ENCODE measurements around the gene NES. TPM values are rescaled to one million over a fixed set of nuclear protein-coding genes. Genes with fewer than 3 reads are reported as not detected.

NES gene
- total RNA-seq, 4 donors from 2014 or later: 4.3 to 10.4 (median 9.0) TPM

DNA sequence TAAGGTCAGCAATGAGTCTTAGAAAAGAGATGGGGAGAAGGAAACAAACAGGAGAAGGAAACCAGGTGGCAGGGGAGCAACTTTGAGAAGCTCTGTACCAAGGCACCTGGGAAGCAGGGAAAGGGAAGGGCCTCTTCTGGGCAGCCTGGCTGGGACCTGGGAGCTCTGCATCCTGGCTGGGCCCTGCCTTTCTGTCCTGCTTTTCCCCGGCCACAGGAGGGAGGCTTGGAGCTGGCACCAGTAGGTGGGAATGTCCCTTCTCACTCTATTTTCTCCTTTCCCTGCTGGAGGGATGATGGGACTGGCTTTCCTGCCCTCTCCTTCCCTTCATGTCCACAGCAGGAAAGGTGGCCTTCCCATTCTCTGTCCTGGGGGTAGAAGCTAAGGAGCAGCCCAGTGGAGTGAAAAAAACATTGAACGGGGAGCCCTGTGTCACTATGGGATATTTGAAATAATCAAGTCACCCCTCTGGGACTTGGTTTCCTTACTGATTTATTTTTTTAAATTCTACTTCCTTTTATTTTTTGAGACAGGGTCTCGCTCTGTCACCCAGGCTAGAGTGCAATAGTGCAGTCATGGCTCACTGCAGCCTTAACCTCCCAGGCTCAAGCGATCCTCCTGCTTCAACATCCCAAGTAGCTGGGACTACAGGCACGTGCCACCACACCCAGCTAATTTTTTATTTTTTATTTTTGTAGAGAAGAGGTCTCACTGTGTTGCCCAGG is 5.1 kb upstream of the NES start:
- 55 to 60% methylated on average over 5 of the region's 5 CpGs for WGBS, 2 donors
- DNase-seq: no peak
- Histone ChIP-seq H3K4me3 (replicated peaks in 1 of 3) (no peak overlapping the region), H3K36me3 (no peaks in the 10 kb centered on the region), H3K27me3 (peaks cover 1% of the 10 kb centered on the region), H3K4me1 (peaks cover 2 to 3% of the 10 kb centered on the region in 2 donors), H3K9me3 (no peaks in the 10 kb centered on the region), H3K27ac (no peak overlapping the region)
- no peak for TF ChIP-seq POLR2A (IDR thresholded peaks at IDR 0.05)
- TF ChIP-seq, protein P1, sequence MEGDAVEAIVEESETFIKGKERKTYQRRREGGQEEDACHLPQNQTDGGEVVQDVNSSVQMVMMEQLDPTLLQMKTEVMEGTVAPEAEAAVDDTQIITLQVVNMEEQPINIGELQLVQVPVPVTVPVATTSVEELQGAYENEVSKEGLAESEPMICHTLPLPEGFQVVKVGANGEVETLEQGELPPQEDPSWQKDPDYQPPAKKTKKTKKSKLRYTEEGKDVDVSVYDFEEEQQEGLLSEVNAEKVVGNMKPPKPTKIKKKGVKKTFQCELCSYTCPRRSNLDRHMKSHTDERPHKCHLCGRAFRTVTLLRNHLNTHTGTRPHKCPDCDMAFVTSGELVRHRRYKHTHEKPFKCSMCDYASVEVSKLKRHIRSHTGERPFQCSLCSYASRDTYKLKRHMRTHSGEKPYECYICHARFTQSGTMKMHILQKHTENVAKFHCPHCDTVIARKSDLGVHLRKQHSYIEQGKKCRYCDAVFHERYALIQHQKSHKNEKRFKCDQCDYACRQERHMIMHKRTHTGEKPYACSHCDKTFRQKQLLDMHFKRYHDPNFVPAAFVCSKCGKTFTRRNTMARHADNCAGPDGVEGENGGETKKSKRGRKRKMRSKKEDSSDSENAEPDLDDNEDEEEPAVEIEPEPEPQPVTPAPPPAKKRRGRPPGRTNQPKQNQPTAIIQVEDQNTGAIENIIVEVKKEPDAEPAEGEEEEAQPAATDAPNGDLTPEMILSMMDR (IDR thresholded peaks at IDR 0.05): no peak
- intact Hi-C loops (cut with DNase I): loop anchor here (10.0 kb wide), 1 partner anchor 202 kb away; no protein-coding TSS in a partner anchor

GRCh38 chr1:156681196-156681960 is 4.2 kb upstream of the NES start:
- H3K4me1 ChIP-seq: peaks cover 8 to 12% of the 10 kb centered on the region in 2 donors
- no peaks in the 10 kb centered on the region for H3K9me3 ChIP-seq
- H3K27ac ChIP-seq: no peak overlapping the region
- H3K36me3 ChIP-seq: no peaks in the 10 kb centered on the region
- peaks cover 8% of the 10 kb centered on the region for H3K27me3 ChIP-seq
- no peak for TF ChIP-seq POLR2A (IDR thresholded peaks at IDR 0.05)
- TF ChIP-seq, protein P1 (IDR thresholded peaks at IDR 0.05): no peak
- no peak for DNase-seq
- WGBS, 2 donors: 73 to 76% methylated on average over 8 of the region's 8 CpGs
- H3K4me3 ChIP-seq (replicated peaks in 1 of 3): no peak overlapping the region
- intact Hi-C loops (cut with DNase I): loop anchor here (10.0 kb wide), 1 partner anchor 203 kb away; no protein-coding TSS in a partner anchor

DNA sequence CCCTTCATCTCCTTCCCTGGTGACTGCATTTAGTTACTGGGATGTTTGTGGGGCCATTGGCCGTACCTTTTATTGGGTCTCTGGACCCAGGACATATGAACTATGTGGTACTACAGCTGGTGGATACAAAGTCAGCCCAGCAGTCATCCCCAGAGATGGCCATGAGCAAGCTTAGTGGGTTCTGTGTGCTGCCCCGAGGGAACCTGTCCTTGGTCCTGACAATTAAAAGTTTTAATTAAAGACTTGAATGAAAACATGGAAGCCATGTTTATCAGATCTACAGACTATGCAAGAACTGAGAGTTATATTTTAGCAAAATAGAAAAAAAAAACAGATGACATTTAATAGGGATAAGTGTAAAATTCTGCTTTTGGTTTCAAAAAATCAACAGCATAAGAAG is 2.8 kb upstream of the NES start:
- H3K27me3 ChIP-seq: peaks cover 8% of the 10 kb centered on the region
- WGBS, 2 donors: 68% methylated on average over 2 of the region's 2 CpGs
- no peaks in the 10 kb centered on the region for H3K36me3 ChIP-seq
- H3K4me3 ChIP-seq (replicated peaks in 1 of 3): no peak overlapping the region
- TF ChIP-seq, protein P1 (IDR thresholded peaks at IDR 0.05): no peak
- TF ChIP-seq POLR2A (IDR thresholded peaks at IDR 0.05): no peak
- no peak for DNase-seq
- no peaks in the 10 kb centered on the region for H3K9me3 ChIP-seq
- intact Hi-C loops (cut with DNase I): loop anchor here (10.0 kb wide), 1 partner anchor 205 kb away; no protein-coding TSS in a partner anchor
- H3K27ac ChIP-seq: no peak overlapping the region
- H3K4me1 ChIP-seq: peaks cover 8 to 12% of the 10 kb centered on the region in 2 donors

DNA sequence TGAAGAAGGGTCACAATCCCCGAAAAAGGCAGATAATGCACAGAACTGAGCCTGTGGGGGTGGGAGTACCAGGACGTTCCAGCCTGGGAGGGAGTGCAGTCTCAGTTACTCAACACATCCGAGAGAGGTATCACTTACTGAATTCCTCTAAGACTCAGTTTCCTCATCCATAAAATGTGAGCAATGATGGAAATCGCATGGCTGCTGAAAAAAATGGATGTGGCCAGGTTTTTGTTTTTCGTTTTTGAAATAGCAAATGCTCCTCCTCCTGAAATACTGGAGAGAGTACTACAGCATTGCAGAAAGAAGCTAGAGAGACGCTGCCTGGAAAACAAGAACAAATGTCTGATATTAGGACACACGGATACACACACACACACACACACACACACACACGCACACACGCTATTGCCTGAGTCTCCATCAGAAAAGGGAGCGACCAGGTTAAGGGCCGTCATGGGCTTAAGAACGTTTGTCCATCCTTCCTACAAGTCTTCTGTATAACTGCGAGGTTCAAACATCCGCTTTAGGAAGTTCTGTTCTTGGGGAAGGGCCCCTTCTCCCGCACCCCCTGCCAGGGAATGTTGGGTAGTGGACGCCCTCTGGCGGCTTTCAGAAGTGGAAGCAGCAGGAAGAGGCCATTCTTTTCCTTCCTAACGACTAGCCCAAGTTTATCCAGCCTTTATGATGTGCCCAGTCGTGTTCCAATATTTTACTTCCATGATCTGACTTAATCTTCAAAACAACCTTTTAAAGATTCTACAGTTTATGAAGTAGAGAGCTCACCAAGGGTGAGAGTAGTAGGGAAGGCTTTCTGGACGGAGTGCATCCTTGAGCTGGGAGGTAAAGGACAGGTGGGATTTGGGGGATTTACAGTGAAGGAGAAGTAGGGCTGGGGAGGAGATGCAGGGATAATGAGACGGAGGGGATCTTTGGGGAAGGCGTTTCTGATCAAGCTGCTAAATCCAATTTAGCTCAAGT is 699 bp upstream of the NES start:
- peak overlapping the region in 1 of 3 donors; percentile 23 for H3K4me3 ChIP-seq (replicated peaks in 1 of 3)
- peak; percentile 37 to 50 for DNase-seq
- H3K27ac ChIP-seq: peak overlapping the region in 2 of 3 donors; percentile 46 to 50
- WGBS, 2 donors: 3 to 4% methylated on average over 22 of the region's 22 CpGs
- H3K9me3 ChIP-seq: no peaks in the 10 kb centered on the region
- no peaks in the 10 kb centered on the region for H3K36me3 ChIP-seq
- peaks cover 8 to 12% of the 10 kb centered on the region in 2 donors for H3K4me1 ChIP-seq
- H3K27me3 ChIP-seq: peaks cover 8% of the 10 kb centered on the region
- intact Hi-C loops (cut with DNase I): no loop called here
- TF ChIP-seq POLR2A (IDR thresholded peaks at IDR 0.05): no peak
- TF ChIP-seq, protein P1 (IDR thresholded peaks at IDR 0.05): peak; percentile 56 to 77 (median 64)

All from thyroid gland (tissue), 4 donors.